Activated CD8-positive, alpha-beta T cell treated with anti-CD3 and anti-CD28 coated beads, Interleukin-2, amount 10 ng/mL, durations not matched to agents 7 days and 5 days (primary cell): ENCODE results near the gene PRR29. TPM values are rescaled to one million over a fixed set of nuclear protein-coding genes. Genes with fewer than 3 reads are reported as not detected.

Experiments
- ATAC-seq: fragments of 150-1000 bp; cut with Tn5 transposase; one replicate; pipeline ENCODE4 v1.10.0; 2021; ENCODE audit warnings: moderate library complexity
- CTCF ChIA-PET: fragments of 350-600 bp; sonication (Branson Sonifier 250); formaldehyde crosslinking; loops from one replicate; lab custom pipeline; 2021; ENCODE audit warnings: antibody characterized with exemption; lab: Charles Lee
- POLR2A ChIA-PET: fragments of 350-600 bp; sonication (Branson Sonifier 250); formaldehyde crosslinking; loops from one replicate; lab custom pipeline; 2021; ENCODE audit warnings: antibody characterized with exemption; lab: Charles Lee
- DNase-seq: peaks from one replicate; pipeline ENCODE4 v3.0.0-alpha.2; 2020
- H3K27ac Mint-ChIP-seq: one replicate; pipeline ENCODE4 v1.8.0; 2021; ENCODE audit warnings: mild to moderate bottlenecking, mixed read lengths
- H3K27me3 Mint-ChIP-seq: one replicate; pipeline ENCODE4 v1.8.0; 2021; ENCODE audit warnings: low read depth, mixed read lengths
- H3K36me3 Mint-ChIP-seq: one replicate; pipeline ENCODE4 v1.8.0; 2021; ENCODE audit warnings: low read depth, mixed read lengths
- H3K4me1 Mint-ChIP-seq: one replicate; pipeline ENCODE4 v1.8.0; 2021; ENCODE audit warnings: low read depth, mixed read lengths
- H3K4me3 Mint-ChIP-seq: one replicate; pipeline ENCODE4 v1.8.0; 2021; ENCODE audit warnings: mild to moderate bottlenecking, mixed read lengths
- H3K9me3 Mint-ChIP-seq: one replicate; pipeline ENCODE4 v1.8.0; 2022; ENCODE audit warnings: mixed read lengths; ENCODE audit not compliant: insufficient read depth
- total RNA-seq, 2 experiments: library from RNA; stranded (reverse); gene quantifications; one replicate each; pipeline ENCODE4 v1.2.3, GENCODE V29; 2021

PRR29 gene
- total RNA-seq, 2 experiments from 2014 or later = 0.97 to 1.3 TPM

DNA sequence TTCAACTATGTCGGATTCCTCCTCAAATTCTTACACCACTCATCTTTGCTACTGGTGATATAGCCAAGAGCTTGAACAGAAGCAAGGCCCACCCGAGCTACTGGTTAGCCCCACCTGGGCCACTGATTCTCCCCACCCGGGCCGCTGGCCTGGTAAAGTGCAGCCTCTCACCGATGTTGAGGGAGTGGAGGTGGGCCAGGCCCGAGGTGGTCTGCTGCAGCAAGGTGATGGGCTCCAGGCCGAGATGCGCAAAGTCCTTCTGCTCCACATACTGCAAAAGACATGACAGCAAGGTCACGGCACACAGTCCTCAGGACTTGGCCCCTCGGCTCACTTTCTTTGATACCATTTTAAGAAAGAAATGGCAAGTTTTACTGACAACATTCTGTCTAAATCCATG is 55.0 kb downstream of the PRR29 start:
- CTCF ChIA-PET = interaction anchor here (1.1 to 5.3 kb wide), 5 partner anchors 10 to 134 kb away, joined by 3 to 30 read pairs (median 4); no protein-coding TSS in a partner anchor
- H3K27me3 Mint-ChIP-seq = no peaks in the 10 kb centered on the region
- no peak overlapping the region for H3K4me3 Mint-ChIP-seq
- ATAC-seq (no peak), DNase-seq (no peak)
- H3K36me3 Mint-ChIP-seq = peaks cover 66% of the 10 kb centered on the region
- H3K9me3 Mint-ChIP-seq = no peaks in the 10 kb centered on the region
- H3K4me1 Mint-ChIP-seq = peaks cover 46% of the 10 kb centered on the region
- no peak overlapping the region for H3K27ac Mint-ChIP-seq
- POLR2A ChIA-PET = interaction anchor here (1.0 kb wide), 1 partner anchor 67 kb away, joined by 3 read pairs; no protein-coding TSS in a partner anchor

Other genes with a start within 250 kb of the PRR29 start
- gene CCDC47, start 224.8 kb upstream of the PRR29 start, total RNA-seq = 10 to 100 TPM; 59.4 to 61.1 TPM
- gene DDX42, start 224.2 kb upstream of the PRR29 start, total RNA-seq = 100 to 1,000 TPM; 106 to 116 TPM
- 100 to 1,000 TPM; 176 to 179 TPM for gene PSMC5, start 170.9 kb upstream of the PRR29 start, total RNA-seq
- gene FTSJ3, start 170.7 kb upstream of the PRR29 start, total RNA-seq = 10 to 100 TPM; 58.7 to 62.2 TPM
- 100 to 1,000 TPM; 130 to 136 TPM for gene SMARCD2, start 155.7 kb upstream of the PRR29 start, total RNA-seq
- not detected for gene CSH2, start 124.7 kb upstream of the PRR29 start, total RNA-seq
- gene GH2, start 116.4 kb upstream of the PRR29 start, total RNA-seq = not detected
- not detected for gene CSH1, start 101.8 kb upstream of the PRR29 start, total RNA-seq
- not detected for gene CSHL1, start 87.1 kb upstream of the PRR29 start, total RNA-seq
- not detected for gene GH1, start 79.5 kb upstream of the PRR29 start, total RNA-seq
- gene CD79B, start 66.0 kb upstream of the PRR29 start, total RNA-seq = 10 to 100 TPM; 21.7 to 22.5 TPM
- gene SCN4A, start 25.4 kb upstream of the PRR29 start, total RNA-seq = not detected
- gene ICAM2, start 22.3 kb downstream of the PRR29 start, total RNA-seq = 10 to 100 TPM; 48.4 to 51.3 TPM
- gene ERN1, start 131.8 kb downstream of the PRR29 start, total RNA-seq = 10 to 100 TPM; 13.0 to 17.9 TPM